T-helper 2 cell treated with Interferon-gamma antibody and Interleukin-4, amounts not matched to agents 5 μg/mL and 100 μg/mL, for 36 hours (primary cell): ENCODE measurements around the gene ZKSCAN1.
A peak's percentile ranks its signal among the peaks of the same experiment; 100 is the strongest.
"Not testable (repeated sequence)": the region's sequence is repeated elsewhere in the genome, so short reads cannot be mapped to it uniquely, and the experiment has no call there.

Experiments
- DNase-seq: peaks from one replicate; pipeline ENCODE4 v3.0.0; 2021; ENCODE audit warnings: low spot score
- H3K27ac Mint-ChIP-seq: one replicate; pipeline ENCODE4 v1.8.0; 2021; ENCODE audit warnings: mild to moderate bottlenecking, mixed read lengths
- H3K27me3 Mint-ChIP-seq: one replicate; pipeline ENCODE4 v1.8.0; 2021; ENCODE audit warnings: low read depth, mixed read lengths
- H3K36me3 Mint-ChIP-seq: one replicate; pipeline ENCODE4 v1.8.0; 2021; ENCODE audit warnings: low read depth, mixed read lengths
- H3K4me1 Mint-ChIP-seq: one replicate; pipeline ENCODE4 v1.8.0; 2021; ENCODE audit warnings: low read depth, mixed read lengths
- H3K4me3 Mint-ChIP-seq: one replicate; pipeline ENCODE4 v1.8.0; 2022; ENCODE audit warnings: mild to moderate bottlenecking, moderate library complexity, mixed read lengths
- H3K9me3 Mint-ChIP-seq: one replicate; pipeline ENCODE4 v1.8.0; 2021; ENCODE audit warnings: mixed read lengths

The ZKSCAN1 gene

GRCh38 chr7:99990460-99990852 is 24.9 kb upstream of the ZKSCAN1 start:
- no peak for DNase-seq
- H3K4me1 Mint-ChIP-seq, result peaks cover 10% of the 10 kb centered on the region
- H3K4me3 Mint-ChIP-seq, result no peak overlapping the region
- no peaks in the 10 kb centered on the region for H3K36me3 Mint-ChIP-seq
- peaks cover 12% of the 10 kb centered on the region for H3K27me3 Mint-ChIP-seq
- H3K9me3 Mint-ChIP-seq, result no peaks in the 10 kb centered on the region
- H3K27ac Mint-ChIP-seq, result no peak overlapping the region

- H3K4me3 Mint-ChIP-seq, H3K9me3 Mint-ChIP-seq: not testable (repeated sequence)
These were observed 23.9 kb upstream of the ZKSCAN1 start for GRCh38 chr7:99991543-99991942.

GRCh38 chr7:99992330-99993038 is 22.9 kb upstream of the ZKSCAN1 start:
- H3K4me1 Mint-ChIP-seq, result peaks cover 15% of the 10 kb centered on the region
- DNase-seq, result no peak
- no peak overlapping the region for H3K27ac Mint-ChIP-seq
- H3K9me3 Mint-ChIP-seq, result no peaks in the 10 kb centered on the region
- no peak overlapping the region for H3K4me3 Mint-ChIP-seq
- H3K36me3 Mint-ChIP-seq, result no peaks in the 10 kb centered on the region
- peaks cover 10% of the 10 kb centered on the region for H3K27me3 Mint-ChIP-seq

More at GRCh38 chr7:99991543-99991942, 23.9 kb upstream of the ZKSCAN1 start:
- peaks cover 10% of the 10 kb centered on the region for H3K4me1 Mint-ChIP-seq
- DNase-seq, H3K27ac Mint-ChIP-seq, H3K36me3 Mint-ChIP-seq: not testable (repeated sequence)
- peaks cover 10% of the 10 kb centered on the region for H3K27me3 Mint-ChIP-seq

GRCh38 chr7:99994819-99995218 is 20.6 kb upstream of the ZKSCAN1 start:
- Mint-ChIP-seq H3K4me3 (no peak overlapping the region), H3K27me3 (peaks cover 4% of the 10 kb centered on the region)
- no peak for DNase-seq

GRCh38 chr7:99996755-99997544 is 18.4 kb upstream of the ZKSCAN1 start:
- Mint-ChIP-seq H3K4me3 (peak overlapping the region; percentile 82), H3K4me1 (peaks cover 20% of the 10 kb centered on the region), H3K27me3 (peaks cover 3% of the 10 kb centered on the region), H3K9me3 (no peaks in the 10 kb centered on the region), H3K27ac (peak overlapping the region; percentile 88), H3K36me3 (no peaks in the 10 kb centered on the region)
- no peak for DNase-seq

More at GRCh38 chr7:99994819-99995218, 20.6 kb upstream of the ZKSCAN1 start:
- Mint-ChIP-seq H3K36me3 (no peaks in the 10 kb centered on the region), H3K4me1 (peaks cover 23% of the 10 kb centered on the region), H3K9me3 (no peaks in the 10 kb centered on the region), H3K27ac (no peak overlapping the region)

DNA sequence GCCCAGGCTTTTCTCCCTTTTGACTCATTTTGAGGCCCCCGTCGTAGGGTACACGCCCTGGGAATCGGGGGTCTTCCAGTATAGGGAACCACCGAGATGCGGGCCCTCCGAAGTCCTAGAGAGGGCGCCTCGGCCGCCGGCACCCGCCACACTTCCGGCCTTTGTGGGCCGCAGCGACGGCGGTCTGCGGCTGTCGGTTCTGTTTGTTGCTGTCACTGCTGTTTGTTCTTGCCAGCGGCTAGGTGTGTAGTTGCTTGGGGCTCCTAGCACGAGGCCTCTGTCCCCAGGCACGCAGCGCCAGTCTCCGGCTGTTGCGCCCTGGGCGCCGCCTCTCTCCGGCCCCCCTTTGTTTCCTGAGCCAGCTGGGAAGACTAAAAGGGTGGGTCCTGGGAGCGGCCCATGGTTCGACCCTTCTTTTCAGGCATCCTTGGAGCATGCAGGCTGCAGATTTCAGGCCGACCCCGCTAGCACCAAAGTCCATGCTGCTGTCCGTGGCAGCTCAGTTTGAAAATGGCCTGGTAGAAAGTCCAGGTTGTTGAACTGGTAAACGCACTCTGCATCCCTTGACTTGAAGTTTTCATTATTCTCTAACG is 17.8 kb upstream of the ZKSCAN1 start:
- H3K4me1 Mint-ChIP-seq, result peaks cover 17% of the 10 kb centered on the region
- peak; percentile 62 for DNase-seq

DNA sequence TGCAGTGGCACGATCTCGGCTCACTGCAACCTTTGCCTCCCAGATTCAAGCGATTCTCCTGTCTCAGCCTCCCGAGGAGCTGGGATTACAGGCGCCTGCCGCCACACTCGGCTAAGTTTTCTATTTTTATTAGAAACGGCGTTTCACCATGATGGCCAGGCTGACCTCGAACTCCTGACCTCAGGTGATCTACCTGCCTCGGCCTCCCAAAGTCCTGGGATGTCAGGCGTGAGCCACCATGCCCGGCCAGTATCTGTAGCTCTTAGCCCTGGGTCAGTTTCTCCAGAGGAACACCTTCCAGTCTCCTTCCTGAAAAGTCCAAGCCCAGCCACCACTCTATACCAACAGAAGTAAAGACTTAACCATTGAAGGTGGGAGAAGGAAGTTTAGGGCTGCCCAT is 15.2 kb upstream of the ZKSCAN1 start:
- Mint-ChIP-seq H3K4me1 (peaks cover 15% of the 10 kb centered on the region), H3K36me3 (no peaks in the 10 kb centered on the region), H3K9me3 (no peaks in the 10 kb centered on the region), H3K27ac (no peak overlapping the region), H3K27me3 (peaks cover 3% of the 10 kb centered on the region), H3K4me3 (no peak overlapping the region)
- DNase-seq, result no peak

More for the DNA sequence above, 17.8 kb upstream of the ZKSCAN1 start:
- H3K4me3 Mint-ChIP-seq, result peak overlapping the region; percentile 82
- H3K27me3 Mint-ChIP-seq, result peaks cover 3% of the 10 kb centered on the region
- H3K36me3 Mint-ChIP-seq, result no peaks in the 10 kb centered on the region
- no peaks in the 10 kb centered on the region for H3K9me3 Mint-ChIP-seq
- peak overlapping the region; percentile 88 for H3K27ac Mint-ChIP-seq

- H3K4me3 Mint-ChIP-seq, result no peak overlapping the region
- no peaks in the 10 kb centered on the region for H3K27me3 Mint-ChIP-seq
- DNase-seq, result no peak
- H3K36me3 Mint-ChIP-seq, result no peaks in the 10 kb centered on the region
- no peaks in the 10 kb centered on the region for H3K9me3 Mint-ChIP-seq
- H3K27ac Mint-ChIP-seq, result no peak overlapping the region
- H3K4me1 Mint-ChIP-seq, result peaks cover 3% of the 10 kb centered on the region
These were observed 11.4 kb upstream of the ZKSCAN1 start for GRCh38 chr7:100003711-100004661.

DNA sequence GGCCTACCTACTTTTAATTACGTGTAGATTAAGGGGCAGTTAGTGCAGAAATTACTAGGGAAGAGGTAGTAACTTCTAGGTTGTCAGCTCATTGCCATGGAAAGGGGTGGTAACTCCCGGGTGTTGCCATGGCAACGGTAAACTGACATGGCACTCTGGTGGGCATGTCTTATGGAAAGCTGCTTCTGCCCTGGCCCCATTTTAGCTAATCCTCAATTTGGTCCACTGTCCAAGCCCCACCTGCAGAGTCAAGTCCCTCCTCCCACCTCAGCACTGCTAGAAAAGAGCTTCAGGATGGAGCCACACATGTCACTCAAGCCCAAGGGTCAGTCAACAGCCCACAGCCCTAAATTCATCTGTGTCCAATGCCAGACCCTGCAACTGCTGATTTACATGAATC is 7.5 kb upstream of the ZKSCAN1 start:
- Mint-ChIP-seq H3K9me3 (no peaks in the 10 kb centered on the region), H3K27me3 (peaks cover 3% of the 10 kb centered on the region), H3K36me3 (no peaks in the 10 kb centered on the region), H3K4me1 (peaks cover 3% of the 10 kb centered on the region), H3K4me3 (no peak overlapping the region), H3K27ac (no peak overlapping the region)
- no peak for DNase-seq

DNA sequence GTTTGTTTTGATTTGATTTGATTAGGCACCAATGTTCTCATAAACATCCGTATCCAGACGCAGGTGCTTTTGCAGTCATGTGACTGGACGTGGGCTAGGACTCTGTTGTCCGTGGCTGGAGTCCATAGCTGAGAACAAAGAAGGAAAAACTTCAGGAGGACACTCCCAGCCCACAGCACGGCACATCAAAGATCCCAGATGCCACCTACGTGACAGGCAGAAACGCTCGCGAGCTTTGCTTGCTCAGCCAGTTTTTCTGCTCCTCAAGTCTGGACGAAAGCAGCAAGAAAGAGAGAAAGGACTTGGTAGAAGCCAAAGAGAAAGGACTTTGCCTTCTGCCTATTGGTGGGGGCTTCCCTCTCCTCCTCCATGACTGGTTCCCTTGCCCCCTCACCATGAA is 6.9 kb upstream of the ZKSCAN1 start:
- Mint-ChIP-seq H3K27ac (no peak overlapping the region), H3K9me3 (no peaks in the 10 kb centered on the region), H3K4me3 (no peak overlapping the region), H3K36me3 (no peaks in the 10 kb centered on the region), H3K27me3 (peaks cover 3% of the 10 kb centered on the region), H3K4me1 (peaks cover 5% of the 10 kb centered on the region)
- DNase-seq, result no peak

GRCh38 chr7:100009952-100010351 is 5.4 kb upstream of the ZKSCAN1 start:
- H3K36me3 Mint-ChIP-seq, H3K4me3 Mint-ChIP-seq, H3K27ac Mint-ChIP-seq, H3K27me3 Mint-ChIP-seq, DNase-seq, H3K9me3 Mint-ChIP-seq, H3K4me1 Mint-ChIP-seq: not testable (repeated sequence)

DNA sequence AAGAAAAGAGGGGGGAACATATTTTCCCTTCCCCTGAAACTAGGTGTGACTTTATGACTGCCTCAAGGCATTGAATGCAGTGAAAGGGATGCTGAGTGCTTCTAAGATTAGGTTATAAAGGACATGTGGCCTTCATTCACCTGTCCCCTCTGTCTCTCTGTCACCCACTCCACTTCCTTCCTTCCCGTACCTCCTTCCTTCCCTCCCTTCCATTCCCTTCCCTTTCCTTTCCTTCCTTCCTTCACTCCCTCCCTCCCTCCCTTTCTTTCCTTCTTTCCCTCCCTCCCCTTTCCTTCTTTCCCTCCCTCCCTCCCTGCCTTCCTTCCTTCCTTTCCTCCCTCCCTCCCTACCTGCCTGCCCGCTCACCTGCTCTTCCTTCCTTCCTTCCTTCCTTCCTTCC is 4.5 kb upstream of the ZKSCAN1 start:
- no peaks in the 10 kb centered on the region for H3K9me3 Mint-ChIP-seq
- no peak for DNase-seq
- peaks cover 3% of the 10 kb centered on the region for H3K27me3 Mint-ChIP-seq
- no peak overlapping the region for H3K4me3 Mint-ChIP-seq
- peaks cover 9% of the 10 kb centered on the region for H3K4me1 Mint-ChIP-seq
- H3K36me3 Mint-ChIP-seq, result peaks cover under 1% of the 10 kb centered on the region
- no peak overlapping the region for H3K27ac Mint-ChIP-seq

- Mint-ChIP-seq H3K27me3 (peaks cover 3% of the 10 kb centered on the region), H3K9me3 (no peaks in the 10 kb centered on the region), H3K4me1 (peaks cover 14% of the 10 kb centered on the region), H3K27ac (no peak overlapping the region), H3K4me3 (no peak overlapping the region), H3K36me3 (peaks cover 4% of the 10 kb centered on the region)
- no peak for DNase-seq
These were observed 3.9 kb upstream of the ZKSCAN1 start for GRCh38 chr7:100011516-100011915.
